H1 (cell line): ENCODE data around the gene ZNF609. TPM values are rescaled to one million over a fixed set of nuclear protein-coding genes. Genes with fewer than 3 reads are reported as not detected.

Source experiments
- CBX8 ChIP-seq: fragments of 300-800, 300-1000 bp; sonication (generic); IDR thresholded peaks from 2 replicates; pipeline ENCODE4 v1.7.1; 2016; ENCODE audit warnings: low read depth, low read length, borderline replicate concordance
- EZH2 ChIP-seq: fragments of 200-600 bp; sonication (generic); IDR thresholded peaks from 2 replicates; pipeline ENCODE4 v1.7.1; 2012; ENCODE audit warnings: low read depth, mild to moderate bottlenecking, moderate library complexity, low read length, inconsistent platforms; ENCODE audit not compliant: severe bottlenecking
- RNF2 ChIP-seq: fragments of 200-900, 300-1000 bp; sonication (generic); IDR thresholded peaks from 2 replicates; pipeline ENCODE4 v1.7.1; 2016; ENCODE audit warnings: borderline replicate concordance, low read depth, mild to moderate bottlenecking, antibody characterized with exemption, low read length; ENCODE audit not compliant: poor library complexity, severe bottlenecking; ENCODE audit errors: missing control alignments
- SIRT6 ChIP-seq: IDR thresholded peaks from one replicate; pipeline ENCODE4 v1.7.1; 2012; ENCODE audit warnings: low read length, inconsistent platforms
- SP4 ChIP-seq: IDR thresholded peaks from 2 replicates; pipeline ENCODE4 v1.6.1; 2012; ENCODE audit warnings: low read length, inconsistent platforms
- TAF7 ChIP-seq: optimal IDR thresholded peaks from 2 replicates; pipeline ENCODE3; 2011; ENCODE audit warnings: low read depth, mild to moderate bottlenecking, inconsistent platforms, low read length, moderate library complexity, borderline replicate concordance
- TEAD4 ChIP-seq: IDR thresholded peaks from 2 replicates; pipeline ENCODE4 v1.6.1; 2012; ENCODE audit warnings: low read depth, low read length, inconsistent platforms, mixed read lengths
- polyA plus RNA-seq, 7 experiments: library from polyadenylated mRNA; depleted of rRNA in 3 of 7; stranded (reverse) in 5 of 7; unstranded in 2 of 7; fragments of >200 nt in 5 of 7; fragments of 200-250 nt in 2 of 7; gene quantifications; 1 replicate in 5 of 7; 2 replicates in 1 of 7; 4 replicates in 1 of 7; pipeline versions ENCODE4 v1.2.1 to v1.2.3, GENCODE V29; 2011 to 2013; ENCODE audit warnings: missing spikeins in 2 of 7, mixed read lengths in 2 of 7
- total RNA-seq: library from RNA; stranded (reverse); fragmentation: NEBNext Ultra II Directional; extraction: Animal tissue kit (Norgen Biotek cat#: 25700); gene quantifications from 2 replicates; pipeline ENCODE4 v1.2.1, GENCODE V29; 2021

Gene ZNF609
- total and polyA plus RNA-seq, 2 of the 8 experiments (the other 6 are each of a cell fraction or from before 2014, with no cell fraction given) = 15.5 to 47.8 TPM

DNA sequence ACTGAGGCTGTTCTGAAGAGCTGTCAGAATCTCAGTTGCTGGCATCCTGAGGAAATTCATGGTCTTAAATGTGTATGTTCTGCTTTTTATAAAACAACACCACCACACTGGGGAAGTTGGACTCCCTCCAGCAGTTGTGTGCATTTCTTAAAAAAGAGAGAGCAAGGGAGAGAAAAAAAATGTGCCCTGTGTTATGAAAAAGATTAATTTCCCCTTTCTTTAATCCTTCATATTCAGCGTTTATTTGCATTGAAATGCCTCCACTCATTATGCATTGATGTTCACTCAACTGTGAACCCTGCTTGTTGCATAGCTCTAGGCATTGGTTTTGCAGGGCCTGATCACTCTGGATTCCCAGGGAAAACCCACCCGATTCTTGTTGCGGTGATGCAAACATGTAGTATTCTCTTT, 4.4 kb upstream of the ZNF609 start (continued):
- no peak for TF ChIP-seq CBX8
- TF ChIP-seq TAF7 = no peak
- no peak for TF ChIP-seq TEAD4
- TF ChIP-seq SIRT6 = no peak
- no peak for TF ChIP-seq EZH2
- TF ChIP-seq RNF2 = no peak
- TF ChIP-seq SP4 = no peak
